GM19455 (cell line): ENCODE measurements around the gene ERBB4.

ENCODE experiments used
- ATAC-seq: cut with Tn5 transposase; IDR thresholded peaks from one replicate; pipeline ENCODE4 v1.9.1; 2021; ENCODE audit not compliant: unreplicated experiment

ERBB4 gene

DNA sequence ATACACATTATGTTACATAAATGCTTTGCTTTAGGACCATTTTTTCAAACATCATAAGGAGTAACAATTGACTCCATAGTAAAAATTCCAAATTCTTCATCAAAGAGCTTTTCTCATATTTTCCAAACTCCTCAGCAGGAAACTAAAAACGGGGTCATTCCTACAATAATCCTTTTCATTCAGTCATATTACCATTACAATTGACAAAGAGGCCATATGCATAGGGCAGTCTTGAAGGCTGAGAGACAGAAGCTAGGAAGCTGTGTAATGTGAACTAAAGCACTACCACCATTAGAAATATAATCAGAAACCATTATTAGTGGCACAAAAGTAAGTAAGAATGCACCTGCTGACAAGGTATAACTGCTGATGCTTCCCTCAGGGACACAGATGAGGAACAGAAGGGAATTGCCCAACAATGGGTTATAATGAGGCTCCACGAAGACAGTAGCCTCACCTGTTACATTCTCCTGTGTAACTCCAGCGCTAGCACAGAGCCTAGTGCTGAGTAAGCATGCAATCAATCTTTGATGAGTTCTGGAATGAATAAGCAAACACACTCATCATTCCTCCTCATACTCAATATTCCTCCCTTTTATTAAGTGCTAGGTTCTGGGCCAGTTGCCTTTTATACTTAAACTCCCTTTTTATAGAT, 1039.9 kb downstream of the ERBB4 start:
- ATAC-seq = no peak

DNA sequence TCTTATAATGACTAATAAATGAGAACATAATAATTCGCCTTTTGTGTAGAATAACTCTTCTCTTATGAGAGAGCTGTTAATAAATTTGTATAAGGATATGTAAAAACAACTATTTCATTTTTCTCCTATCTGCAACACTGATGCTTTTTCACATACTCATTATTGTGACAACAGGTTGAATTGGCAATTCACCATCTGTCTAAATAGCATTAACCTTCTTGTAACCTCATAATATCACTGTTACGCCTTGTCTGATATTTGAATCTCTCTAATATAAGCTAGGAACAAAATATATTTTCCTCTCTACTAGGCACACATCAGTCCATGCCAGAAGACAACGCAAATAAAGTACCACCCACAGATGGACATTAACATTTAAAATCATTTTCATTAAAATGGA, 1043.3 kb downstream of the ERBB4 start:
- ATAC-seq = no peak

DNA sequence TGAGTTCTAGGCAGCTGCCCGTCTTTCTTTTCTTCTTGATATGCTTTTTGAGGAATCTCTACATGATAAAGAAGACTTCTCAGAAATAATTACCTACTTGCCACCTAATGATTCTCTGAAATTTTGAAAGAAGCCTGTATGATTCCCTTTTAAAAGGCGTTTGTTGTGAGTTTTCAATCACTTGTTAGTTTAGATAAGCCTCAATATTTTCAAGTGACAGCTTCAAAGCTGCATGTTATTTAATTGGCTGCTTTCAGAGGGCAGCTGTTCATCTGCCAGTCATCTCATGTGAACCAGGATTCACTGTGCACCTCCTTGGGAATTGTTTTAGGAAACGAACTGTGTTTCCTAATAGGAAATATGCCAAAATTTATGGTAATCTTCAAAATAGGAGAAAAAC, 1044.1 kb downstream of the ERBB4 start:
- ATAC-seq = no peak

DNA sequence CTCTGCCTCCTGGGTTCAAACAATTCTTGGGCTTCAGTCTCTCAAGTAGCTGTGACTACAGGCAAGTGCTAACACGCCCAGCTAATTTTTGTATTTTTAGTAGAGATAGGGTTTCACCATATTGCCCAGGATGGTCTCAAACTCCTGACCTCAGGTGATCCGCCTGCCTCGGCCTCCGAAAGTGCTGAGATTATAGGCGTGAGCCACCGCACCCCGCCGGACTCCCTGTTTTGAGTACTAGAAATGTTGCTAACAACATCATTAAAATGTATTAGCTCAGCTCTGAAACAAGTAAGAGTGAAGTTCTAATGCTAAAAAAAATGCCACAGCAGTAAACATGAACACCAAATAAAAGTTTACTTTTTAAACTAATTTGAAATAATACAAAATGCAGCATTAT, 1044.5 kb downstream of the ERBB4 start:
- ATAC-seq = no peak

DNA sequence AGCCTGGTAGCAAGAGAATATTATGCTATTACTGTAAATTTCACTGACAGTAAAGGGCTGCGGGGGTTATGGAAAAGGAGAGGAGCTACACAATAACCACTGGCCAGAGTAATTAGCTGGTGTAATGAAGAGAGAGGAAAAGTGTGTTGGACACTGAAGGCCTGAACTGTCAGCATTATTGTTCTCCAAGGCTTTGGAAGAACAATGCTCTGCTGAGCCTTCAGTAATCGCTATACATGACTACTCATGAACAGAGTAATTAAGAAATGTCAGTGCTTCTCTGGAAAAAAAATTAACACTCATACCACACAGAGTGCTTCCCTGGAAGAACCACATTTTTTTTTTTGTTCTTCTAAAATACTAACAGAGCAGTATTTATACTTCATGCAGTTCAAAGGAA, 1050.9 kb downstream of the ERBB4 start:
- no peak for ATAC-seq

DNA sequence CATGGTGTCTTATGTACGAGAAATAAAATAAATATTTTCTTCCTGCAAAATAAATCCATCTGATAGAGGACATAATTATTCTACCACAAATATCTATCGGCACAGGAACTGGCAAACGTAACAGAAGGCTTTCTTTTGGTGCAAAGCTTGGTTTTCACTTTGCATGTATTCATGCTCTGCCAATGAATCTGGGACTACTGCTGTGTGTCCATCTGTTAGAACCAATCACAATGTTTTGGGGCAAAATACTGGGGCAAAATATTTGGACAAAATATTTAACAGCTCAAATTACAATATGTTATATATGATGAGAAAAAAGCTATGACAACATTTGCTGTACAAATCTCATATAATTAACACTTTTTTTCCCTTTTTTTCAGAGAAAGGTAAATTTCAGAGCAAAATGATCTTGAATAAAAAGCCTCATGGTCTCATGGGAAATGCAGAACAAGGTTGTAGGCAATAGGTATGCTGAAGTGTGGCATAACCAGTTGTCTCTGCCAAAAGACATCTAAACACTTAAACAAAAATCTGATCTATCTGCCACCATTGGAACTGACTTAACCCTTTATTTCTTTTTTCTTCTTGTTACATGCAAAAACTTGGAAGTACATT, 1059.0 kb downstream of the ERBB4 start:
- no peak for ATAC-seq

DNA sequence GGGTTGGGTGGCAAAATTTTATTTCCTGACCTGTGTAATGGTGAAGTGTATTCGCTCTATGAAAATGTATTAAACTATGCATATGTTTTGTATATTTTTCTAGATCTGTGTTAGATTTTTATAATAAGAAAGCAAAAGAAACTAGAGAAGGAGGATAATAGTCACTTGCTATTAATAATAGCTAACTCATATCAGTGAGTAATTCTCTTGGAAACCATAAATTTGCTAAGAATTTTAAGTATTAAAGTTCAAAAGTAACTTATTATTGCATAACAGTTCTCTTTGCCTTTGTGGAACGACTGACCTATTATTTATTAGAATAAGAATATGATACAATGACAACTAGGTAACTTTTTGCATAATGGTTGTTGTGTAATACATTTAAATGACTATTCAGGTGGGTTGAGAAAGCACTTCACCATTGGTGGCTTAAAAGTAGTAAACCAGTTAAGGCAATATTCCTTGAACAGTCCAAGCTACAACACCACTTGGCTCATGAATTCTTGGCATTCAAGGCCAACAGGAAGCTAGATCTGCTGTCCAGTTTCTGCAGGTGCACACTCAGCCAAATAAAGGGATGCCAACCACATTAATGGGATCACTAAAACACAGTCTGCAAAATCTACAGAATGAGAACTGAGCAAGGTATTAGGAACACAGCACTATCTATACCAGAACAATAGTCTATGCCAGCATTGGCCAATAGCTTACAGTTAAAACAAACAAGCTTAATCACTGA, 1060.9 kb downstream of the ERBB4 start:
- no peak for ATAC-seq

DNA sequence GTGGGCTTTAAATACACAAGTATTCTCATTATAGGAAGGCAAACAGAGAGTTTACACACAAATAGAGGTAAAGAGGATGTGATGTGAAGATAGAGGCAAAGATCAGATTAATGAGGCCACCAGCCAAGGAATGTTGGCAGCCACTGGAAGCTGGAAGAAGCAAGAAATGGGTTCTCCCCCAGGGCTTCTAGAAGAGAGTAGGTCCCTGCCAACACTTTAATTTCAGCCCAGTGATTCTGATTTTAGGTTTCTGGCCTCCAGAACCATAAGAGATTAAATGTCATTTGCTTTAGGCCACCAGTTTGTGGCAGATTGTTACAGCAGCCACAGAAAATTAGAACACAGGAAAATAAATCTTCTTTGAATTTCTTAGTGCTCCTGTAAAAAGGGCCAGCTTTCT, 1065.5 kb downstream of the ERBB4 start:
- ATAC-seq = no peak

DNA sequence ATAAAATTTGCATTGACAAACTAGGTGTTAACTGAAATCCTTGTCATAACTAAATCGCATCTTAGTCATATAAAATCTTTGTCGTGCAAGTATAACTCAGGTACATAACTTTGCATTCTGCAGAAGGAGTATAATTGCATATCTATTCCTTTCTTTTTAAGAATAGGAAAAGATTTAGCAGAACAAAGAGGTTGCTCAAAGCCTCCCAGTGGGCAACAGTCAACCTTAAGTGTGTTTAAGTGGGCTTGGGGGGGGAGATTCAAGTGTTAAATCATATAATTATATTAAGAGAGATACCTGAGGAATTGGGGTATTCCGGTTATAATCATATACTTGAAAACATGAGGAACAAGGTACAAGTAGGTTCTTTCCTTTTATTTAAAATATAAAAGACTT, 1068.9 kb downstream of the ERBB4 start:
- ATAC-seq = no peak

DNA sequence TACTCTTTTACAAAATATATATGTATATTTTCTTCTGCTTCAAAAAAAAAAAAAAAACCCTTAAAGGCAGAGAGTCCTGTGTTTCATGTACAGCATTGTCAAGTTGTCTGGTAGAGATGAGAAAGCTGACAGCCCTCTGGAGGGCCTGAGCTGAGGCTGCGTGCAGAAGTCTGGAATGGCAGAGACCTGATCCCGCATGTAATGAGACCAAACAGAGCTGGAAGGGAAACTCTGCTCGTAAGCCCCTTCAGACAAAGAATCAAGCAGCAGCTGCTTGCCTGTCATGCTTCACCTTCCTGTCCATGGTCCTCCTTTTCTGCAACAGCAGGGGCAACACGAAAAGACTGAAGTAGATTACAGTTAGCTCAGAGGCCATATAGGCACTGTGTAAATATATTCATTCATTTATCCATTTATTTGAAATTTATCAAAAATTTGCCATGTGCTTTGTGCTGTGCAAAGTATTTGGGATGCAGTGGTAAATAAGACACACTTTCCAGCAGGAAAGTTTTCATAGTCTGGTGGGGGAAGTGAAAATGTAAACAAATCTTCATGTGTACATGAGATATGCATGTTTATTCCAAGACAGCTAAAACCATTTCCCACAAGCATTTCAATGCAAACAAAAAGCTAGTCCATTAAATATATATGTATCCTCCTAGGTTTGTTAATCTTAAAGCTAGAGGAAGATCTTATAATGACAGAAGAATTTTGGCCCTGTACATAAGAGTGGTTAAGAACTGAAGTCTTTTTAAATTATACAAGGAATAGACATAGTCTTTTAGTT, 1069.5 kb downstream of the ERBB4 start:
- ATAC-seq = no peak

DNA sequence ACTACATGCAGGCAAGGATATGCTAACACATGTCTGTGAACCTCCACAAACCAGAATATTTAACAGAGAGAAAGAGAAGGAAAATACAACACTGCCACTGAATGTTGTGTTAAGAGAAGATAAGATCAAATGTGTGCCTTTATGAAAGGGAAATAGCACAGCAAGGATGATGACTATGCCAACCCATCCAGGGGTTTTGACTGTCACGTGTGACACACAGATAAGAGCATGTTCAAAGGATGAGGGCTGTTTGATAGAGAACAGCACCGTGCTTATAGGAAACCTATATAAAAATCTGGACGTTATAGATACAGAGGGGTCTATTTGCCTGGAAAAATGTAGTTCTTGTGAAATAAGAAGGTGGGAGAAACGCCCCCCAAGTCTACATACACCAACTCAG, 1070.4 kb downstream of the ERBB4 start:
- no peak for ATAC-seq

DNA sequence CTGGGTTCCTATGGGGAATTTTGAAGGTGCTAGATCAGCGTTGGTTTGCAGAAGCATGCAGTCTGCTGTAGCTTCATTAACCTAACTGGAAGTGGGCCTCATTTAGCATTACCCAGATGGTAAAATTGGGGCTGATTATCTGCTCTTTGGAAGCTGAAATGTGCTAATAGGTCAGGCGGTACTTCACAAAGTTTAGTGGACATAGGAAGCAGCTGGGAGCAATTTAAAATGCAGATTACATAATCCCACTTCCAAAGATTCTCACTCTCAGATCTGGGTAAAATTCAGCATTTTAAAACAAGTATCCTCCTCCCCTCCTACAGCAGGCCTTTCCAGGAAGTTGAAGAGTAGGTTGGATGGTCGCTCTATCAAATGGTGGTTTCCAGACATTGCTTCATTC, 1075.2 kb downstream of the ERBB4 start:
- no peak for ATAC-seq

DNA sequence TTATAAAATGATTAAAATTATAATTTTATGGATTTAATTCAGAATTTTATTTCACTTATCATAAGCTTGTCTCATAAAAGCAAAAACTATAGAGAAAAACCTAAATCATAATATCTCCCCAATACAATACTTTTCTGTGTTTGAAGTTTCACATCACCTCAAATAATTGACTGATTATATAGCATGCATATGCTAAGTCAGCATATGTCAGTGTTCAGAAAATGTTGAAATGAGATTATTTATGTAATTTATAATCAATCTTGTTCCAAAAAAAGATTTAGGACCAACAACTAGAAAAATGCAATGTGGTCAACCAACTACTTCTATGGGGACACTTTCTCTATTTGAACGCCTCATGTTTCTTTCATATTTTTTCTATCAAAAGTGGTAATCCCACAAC, 1079.6 kb downstream of the ERBB4 start:
- no peak for ATAC-seq

DNA sequence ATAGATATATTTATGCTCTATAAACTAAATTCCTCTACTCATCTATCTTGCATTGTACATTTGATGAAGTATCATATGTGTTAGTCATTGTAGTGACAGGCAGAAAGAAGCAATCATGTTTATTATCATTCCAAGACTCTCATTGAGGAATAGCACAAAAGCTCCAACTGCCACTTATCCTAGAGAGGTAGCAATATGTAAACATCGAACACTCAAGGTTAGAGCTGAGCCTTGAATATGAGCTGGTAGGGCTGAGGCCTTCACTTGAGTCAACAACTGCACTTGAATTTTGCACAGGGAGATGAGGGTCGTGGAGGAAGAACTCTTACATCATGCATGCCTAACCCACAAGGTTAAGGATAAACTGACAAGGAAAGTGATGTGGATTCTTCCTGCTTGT, 1081.3 kb downstream of the ERBB4 start:
- ATAC-seq = no peak

DNA sequence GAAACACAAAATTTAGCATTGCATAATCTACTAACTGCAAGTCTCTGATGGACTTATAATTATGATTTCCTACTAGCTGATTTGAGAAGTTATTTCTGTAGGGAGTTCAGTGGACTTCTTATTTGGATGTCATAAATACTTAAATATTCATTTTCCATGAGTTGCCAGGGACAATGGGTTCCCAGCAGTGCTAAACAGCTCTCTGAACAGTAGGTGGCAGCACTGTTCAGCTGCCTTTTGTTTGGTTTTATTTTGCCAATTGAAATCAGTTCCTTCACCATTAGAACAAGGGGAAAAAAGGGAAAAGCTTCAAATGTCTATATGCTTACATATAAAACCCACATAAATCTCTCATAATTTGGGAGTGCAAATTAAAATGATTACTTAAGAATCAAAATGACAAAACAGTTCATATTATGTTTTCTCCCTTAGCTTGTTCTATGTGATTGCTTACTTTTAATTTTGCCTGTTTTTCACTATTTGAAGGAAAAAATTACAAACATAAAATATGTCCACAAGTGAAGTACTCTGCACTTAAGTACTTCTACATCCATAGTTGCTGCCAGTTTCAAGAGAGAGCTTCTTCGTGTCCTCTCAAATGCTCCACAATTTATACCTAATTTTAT, 1083.3 kb downstream of the ERBB4 start:
- peak; percentile 75 for ATAC-seq

DNA sequence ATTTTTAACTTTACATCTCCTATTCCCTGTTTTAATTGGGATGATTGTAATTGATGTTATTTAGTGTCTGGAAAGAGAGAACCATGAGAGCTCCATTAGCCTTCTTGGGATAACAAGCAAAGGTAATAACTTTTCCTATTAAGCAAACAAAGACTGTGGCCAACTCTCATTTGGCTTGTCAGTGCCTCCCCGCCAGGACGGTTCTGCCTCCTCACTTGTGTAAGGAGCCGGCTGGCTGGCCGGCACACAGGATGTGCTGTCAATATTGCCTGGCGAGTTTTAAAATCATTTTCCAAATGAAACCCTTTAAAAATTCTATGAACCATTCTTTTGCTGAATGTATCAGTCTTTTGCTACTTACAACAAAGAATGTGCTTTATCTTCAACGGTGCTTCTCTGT, 1083.9 kb downstream of the ERBB4 start:
- no peak for ATAC-seq

DNA sequence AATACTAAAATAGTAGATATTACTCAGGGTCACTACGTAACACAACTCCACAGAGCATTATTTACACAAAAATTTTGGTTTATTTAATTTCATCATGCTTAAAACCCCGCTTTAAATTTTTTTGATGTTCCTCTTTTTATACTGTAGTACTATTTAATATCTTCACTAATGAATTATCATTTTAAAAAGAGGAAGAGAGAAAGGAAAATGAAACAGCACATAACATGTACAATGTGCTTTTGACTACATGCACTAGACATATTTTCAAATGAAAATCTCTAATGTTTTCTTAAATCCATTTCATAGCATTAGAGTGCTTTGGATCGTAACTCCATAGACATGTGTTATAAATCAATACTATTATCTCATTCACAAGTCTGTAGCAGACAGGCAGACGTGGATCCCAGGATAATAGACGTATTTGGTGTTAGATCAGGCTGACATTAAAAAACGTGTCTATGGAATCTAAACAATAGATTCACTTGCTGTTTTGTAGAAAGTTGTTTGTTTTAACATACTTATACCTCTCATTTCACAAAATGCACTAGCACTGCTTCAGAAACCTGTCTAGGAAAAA, 1085.2 kb downstream of the ERBB4 start:
- no peak for ATAC-seq

DNA sequence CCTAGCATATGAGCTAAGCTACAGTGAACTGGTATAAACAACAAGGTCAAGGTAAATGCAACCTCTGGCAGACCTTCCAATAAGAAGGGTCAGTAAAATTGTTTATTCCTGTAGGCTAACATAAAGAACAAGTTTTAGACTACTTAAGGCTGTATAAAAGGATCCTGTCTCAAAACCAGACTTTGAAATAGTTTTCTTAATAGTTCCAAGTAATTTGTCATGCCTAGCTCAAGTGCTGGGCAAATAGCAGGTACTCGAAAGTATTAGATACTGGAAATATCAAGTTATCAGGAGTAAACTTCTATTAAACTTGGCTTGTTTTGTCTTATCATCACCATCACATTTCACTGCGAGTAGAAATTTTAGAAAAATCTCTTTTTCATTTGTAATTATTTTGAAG, 1087.0 kb downstream of the ERBB4 start:
- ATAC-seq = no peak

DNA sequence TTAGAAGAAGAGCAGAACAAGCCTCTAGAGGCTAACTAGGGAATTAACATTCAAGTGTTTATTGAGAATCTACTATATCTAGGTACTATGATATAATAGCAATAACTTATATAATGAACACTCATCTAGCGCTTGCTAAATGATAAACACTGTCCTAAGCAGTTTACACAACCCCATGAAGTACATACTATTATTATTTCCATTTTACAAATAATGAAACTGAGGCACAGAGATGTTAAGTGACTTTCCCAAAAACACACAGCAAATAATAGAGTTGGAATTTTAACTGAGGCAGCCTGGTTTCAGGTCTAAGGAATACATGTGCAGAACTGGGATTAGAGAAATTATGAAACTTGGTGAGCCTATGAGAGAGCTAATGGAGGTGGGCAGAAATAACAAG, 1088.8 kb downstream of the ERBB4 start:
- no peak for ATAC-seq

DNA sequence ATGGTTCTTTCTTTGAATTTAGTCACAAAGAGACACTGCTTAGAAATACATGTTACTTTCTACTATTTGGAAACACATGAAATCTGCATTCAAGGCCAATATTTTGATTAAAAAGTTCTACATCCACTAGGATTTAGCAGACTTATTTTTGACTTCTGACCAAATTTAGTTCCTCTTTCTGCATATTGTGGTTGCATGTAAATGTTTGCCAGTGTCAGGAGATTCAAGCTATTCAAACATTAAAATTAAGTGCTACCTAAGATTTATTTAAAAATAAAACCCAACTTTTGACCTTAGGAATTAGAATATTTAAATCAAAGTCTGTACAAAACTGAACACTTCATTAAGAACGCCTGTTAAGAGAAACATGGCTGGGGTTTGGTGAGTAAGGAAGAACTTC, 1091.1 kb downstream of the ERBB4 start:
- no peak for ATAC-seq

DNA sequence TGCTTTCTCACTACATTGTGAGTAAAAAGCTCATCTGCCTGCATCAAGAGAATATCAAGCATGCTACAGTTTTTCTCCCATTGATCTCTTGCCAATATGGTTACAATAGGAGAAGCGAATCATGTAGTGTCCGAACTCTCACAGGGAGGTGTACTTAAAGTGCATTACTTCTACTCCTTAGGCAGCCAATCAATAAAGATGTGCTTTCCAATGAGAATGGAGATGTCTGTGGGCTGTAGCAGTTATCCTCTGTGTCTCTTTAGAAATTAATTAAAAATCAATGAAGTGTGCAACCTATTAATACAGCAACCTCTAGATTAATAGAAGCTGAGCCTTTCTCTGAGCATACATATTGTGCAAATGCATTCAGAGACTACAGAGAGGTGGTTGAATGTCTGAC, 1098.5 kb downstream of the ERBB4 start:
- no peak for ATAC-seq
